HepG2 (cell line): ENCODE data around the gene NCOA6. TPM values are rescaled to one million over a fixed set of nuclear protein-coding genes. Genes with fewer than 3 reads are reported as not detected.

Source experiments
- HBP1 ChIP-seq: IDR thresholded peaks from 2 replicates; pipeline ENCODE4 v1.6.1; 2016; ENCODE audit warnings: low read depth, control low read depth
- HNRNPUL1 ChIP-seq: fragments of 200-400 bp; formaldehyde crosslinking; IDR thresholded peaks from 2 replicates; pipeline ENCODE4 v1.6.1; 2017; ENCODE audit warnings: low read depth, mild to moderate bottlenecking, low read length, moderate library complexity
- JUNB ChIP-seq: sonication (generic); formaldehyde crosslinking; IDR thresholded peaks from 2 replicates; pipeline ENCODE4 v1.8.0; 2022; ENCODE audit warnings: missing genetic modification reagents, mild to moderate bottlenecking, borderline replicate concordance
- KAT8 ChIP-seq: IDR thresholded peaks from 2 replicates; pipeline ENCODE4 v1.6.1; 2016; ENCODE audit warnings: missing genetic modification reagents, missing compliant biosample characterization
- NCOA5 ChIP-seq: sonication (generic); formaldehyde crosslinking; IDR thresholded peaks from 2 replicates; pipeline ENCODE4 v1.4.0; 2020; ENCODE audit warnings: missing genetic modification reagents
- NR0B2 ChIP-seq: sonication (generic); formaldehyde crosslinking; IDR thresholded peaks from 2 replicates; pipeline ENCODE4 v1.4.0; 2020; ENCODE audit warnings: mild to moderate bottlenecking, missing genetic modification reagents
- PRDM15 ChIP-seq: sonication (generic); formaldehyde crosslinking; IDR thresholded peaks from 2 replicates; pipeline ENCODE4 v1.4.0; 2020; ENCODE audit warnings: missing genetic modification reagents
- PRDM4 ChIP-seq: sonication (generic); formaldehyde crosslinking; IDR thresholded peaks from 2 replicates; pipeline ENCODE4 v1.9.0; 2021; ENCODE audit warnings: missing genetic modification reagents, borderline replicate concordance
- RBFOX2 ChIP-seq: fragments of 200-400 bp; formaldehyde crosslinking; IDR thresholded peaks from 2 replicates; pipeline ENCODE4 v1.6.1; 2017; ENCODE audit warnings: low read depth, mild to moderate bottlenecking, low read length
- RNF2 ChIP-seq: fragments of 450-650 bp; conservative IDR thresholded peaks from 2 replicates; pipeline ENCODE4 v1.6.1; 2016; ENCODE audit warnings: low read depth
- SATB2 ChIP-seq: sonication (generic); formaldehyde crosslinking; IDR thresholded peaks from 2 replicates; pipeline ENCODE4 v1.5.0; 2020; ENCODE audit warnings: missing genetic modification reagents
- SNAI1 ChIP-seq: sonication (generic); formaldehyde crosslinking; IDR thresholded peaks from 2 replicates; pipeline ENCODE4 v1.5.0; 2020; ENCODE audit warnings: mild to moderate bottlenecking, missing genetic modification reagents, borderline replicate concordance
- STAT5B ChIP-seq: sonication (generic); formaldehyde crosslinking; IDR thresholded peaks from 2 replicates; pipeline ENCODE4 v1.4.0; 2020; ENCODE audit warnings: missing genetic modification reagents
- TSC22D2 ChIP-seq: sonication (generic); formaldehyde crosslinking; IDR thresholded peaks from 2 replicates; pipeline ENCODE4 v1.5.1; 2020; ENCODE audit warnings: missing genetic modification reagents, mild to moderate bottlenecking, borderline replicate concordance
- ZNF225 ChIP-seq: sonication (generic); formaldehyde crosslinking; IDR thresholded peaks from 2 replicates; pipeline ENCODE4 v1.4.0; 2020; ENCODE audit warnings: mild to moderate bottlenecking, missing genetic modification reagents
- ZNF263 ChIP-seq: sonication (generic); formaldehyde crosslinking; IDR thresholded peaks from 2 replicates; pipeline ENCODE4 v1.4.0; 2020; ENCODE audit warnings: missing genetic modification reagents
- ZNF430 ChIP-seq: sonication (generic); formaldehyde crosslinking; IDR thresholded peaks from 2 replicates; pipeline ENCODE4 v1.9.0; 2021; ENCODE audit warnings: mild to moderate bottlenecking, missing genetic modification reagents
- ZNF484 ChIP-seq: sonication (generic); formaldehyde crosslinking; IDR thresholded peaks from 2 replicates; pipeline ENCODE4 v1.5.1; 2020; ENCODE audit warnings: mild to moderate bottlenecking, low read depth, missing genetic modification reagents, borderline replicate concordance
- ZNF775 ChIP-seq: sonication (generic); formaldehyde crosslinking; IDR thresholded peaks from 2 replicates; pipeline ENCODE4 v1.4.0; 2020; ENCODE audit warnings: missing genetic modification reagents, mild to moderate bottlenecking, moderate library complexity, borderline replicate concordance
- ZSCAN9 ChIP-seq: IDR thresholded peaks from 2 replicates; pipeline ENCODE4 v1.6.1; 2016; ENCODE audit warnings: borderline replicate concordance
- polyA plus RNA-seq, 8 experiments: library from polyadenylated mRNA; depleted of rRNA in 3 of 8; stranded (reverse) in 7 of 8; unstranded in 1 of 8; fragments of >200 nt; fragmentation: Illumina TruSeq in 4 of 8; extraction: Trizol in 4 of 8; gene quantifications; 2 replicates each; pipeline versions ENCODE4 v1.2.1 to v1.2.3, GENCODE V29; 2011 to 2016; ENCODE audit warnings: low read depth in 4 of 8, missing spikeins in 1 of 8, mixed read lengths in 1 of 8; ENCODE audit not compliant: insufficient read depth in 1 of 8
- total RNA-seq, 5 experiments: library from RNA; depleted of rRNA; stranded (reverse); fragments of >200 nt; fragmentation: Illumina TruSeq; extraction: Trizol; gene quantifications; 2 replicates each; pipeline ENCODE4 v1.2.3, GENCODE V29; 2016; ENCODE audit warnings: low read depth in 1 of 5

The NCOA6 gene
- total and polyA plus RNA-seq, 2 of the 13 experiments (the other 11 are each of a cell fraction or from before 2014, with no cell fraction given): 11.2 to 29.3 TPM

GRCh38 chr20:34676642-34677373, 148.6 kb downstream of the NCOA6 start, which contains the start of gene PIGU (continued):
- TF ChIP-seq HBP1: peak; percentile 99
- peak; percentile 82; the same call in 1 of the 2 replicates for TF ChIP-seq ZNF430
- TF ChIP-seq RBFOX2: peak; percentile 98
- no peak for TF ChIP-seq ZNF775 (CRISPR knock-in tag)
- peak; percentile 95 for TF ChIP-seq TSC22D2
- TF ChIP-seq NR0B2 (CRISPR knock-in tag): no peak; the same call in 1 of the 2 replicates
- TF ChIP-seq PRDM15 (CRISPR knock-in tag): no peak
- peak; percentile 96 for TF ChIP-seq ZSCAN9
- TF ChIP-seq SATB2: 0 out of 2 replicates have a peak, but pooled peaks have one; percentile 84
- TF ChIP-seq ZNF484 (CRISPR knock-in tag): 0 out of 2 replicates have a peak, but pooled peaks have one; percentile 29
- TF ChIP-seq ZNF225 (CRISPR knock-in tag): peak; percentile 79
- no peak for TF ChIP-seq PRDM4
- TF ChIP-seq NCOA5 (CRISPR knock-in tag): no peak
- no peak for TF ChIP-seq HNRNPUL1
- peak; percentile 40; the same call in 1 of the 2 replicates for TF ChIP-seq ZNF263 (CRISPR knock-in tag)
- peak; percentile 35; the same call in 1 of the 2 replicates for TF ChIP-seq SNAI1 (CRISPR knock-in tag)
- TF ChIP-seq RNF2: 0 out of 2 replicates have a peak, but pooled peaks have one; percentile 24
- peak; percentile 96 for TF ChIP-seq KAT8 (CRISPR knock-in tag)
- TF ChIP-seq JUNB (CRISPR knock-in tag): no peak
- TF ChIP-seq STAT5B: no peak
